Measurements from ENCODE around the gene BRI3BP.
"Not testable (repeated sequence)": the region's sequence is repeated elsewhere in the genome, so short reads cannot be mapped to it uniquely, and the experiment has no call there.

The BRI3BP gene

GRCh38 chr12:124964251-124964650 is 29.2 kb upstream of the BRI3BP start:
- Mint-ChIP-seq H3K27ac (no peak overlapping the region), H3K27me3 (no peaks in the 10 kb centered on the region), H3K9me3 (no peaks in the 10 kb centered on the region), H3K36me3 (peaks cover 38% of the 10 kb centered on the region), H3K4me1 (peaks cover 6% of the 10 kb centered on the region), H3K4me3 (no peak overlapping the region)
- CTCF ChIA-PET, result no interaction called here
- no peak for DNase-seq

DNA sequence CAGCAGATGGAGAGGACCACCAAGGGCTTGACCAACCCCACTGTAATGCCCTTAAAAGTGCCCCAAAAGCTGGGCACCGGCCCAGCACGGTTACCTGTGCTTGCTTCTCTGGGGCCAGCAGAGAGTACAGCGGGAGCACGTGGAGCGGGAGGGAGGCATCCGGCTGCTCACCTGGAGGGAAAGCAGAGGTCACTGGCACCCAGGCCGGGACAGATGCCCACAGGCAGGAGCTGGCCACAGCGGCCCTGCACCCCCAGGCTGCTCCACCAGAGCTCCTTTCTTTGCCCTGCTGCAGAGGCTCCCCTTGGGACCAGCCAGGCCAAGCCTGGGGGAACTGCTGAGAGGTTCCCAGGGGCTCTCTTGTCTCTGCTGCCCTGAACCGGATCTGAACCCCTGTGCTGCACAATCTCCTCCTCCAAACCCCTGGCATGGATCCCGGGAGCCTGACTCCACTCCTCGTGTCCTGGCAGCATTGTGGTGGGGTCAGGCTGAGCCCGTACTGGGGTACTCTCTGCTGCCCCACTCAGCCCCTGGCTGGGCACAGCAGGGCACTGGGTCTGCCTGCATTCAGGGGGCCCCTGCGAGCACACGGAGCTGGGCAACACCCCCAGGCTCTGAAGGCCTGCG is 28.5 kb upstream of the BRI3BP start:
- CTCF ChIA-PET, result no interaction called here
- Mint-ChIP-seq H3K4me3 (no peak overlapping the region), H3K4me1 (peaks cover 6% of the 10 kb centered on the region), H3K27ac (no peak overlapping the region), H3K27me3 (no peaks in the 10 kb centered on the region), H3K36me3 (peaks cover 32% of the 10 kb centered on the region), H3K9me3 (no peaks in the 10 kb centered on the region)
- no peak for DNase-seq

- Mint-ChIP-seq H3K36me3 (peaks cover 25% of the 10 kb centered on the region), H3K27me3 (no peaks in the 10 kb centered on the region), H3K4me1 (no peaks in the 10 kb centered on the region), H3K27ac (no peak overlapping the region), H3K9me3 (no peaks in the 10 kb centered on the region), H3K4me3 (no peak overlapping the region)
- CTCF ChIA-PET, result interaction anchor here (0.6 to 1.3 kb wide), 2 partner anchors 26 to 141 kb away, joined by 3 to 4 read pairs; no protein-coding TSS in a partner anchor
- DNase-seq, result no peak
These were observed 26.3 kb upstream of the BRI3BP start for GRCh38 chr12:124967016-124967739.

- Mint-ChIP-seq H3K27ac (no peak overlapping the region), H3K4me3 (no peak overlapping the region), H3K4me1 (no peaks in the 10 kb centered on the region), H3K27me3 (no peaks in the 10 kb centered on the region), H3K36me3 (peaks cover 20% of the 10 kb centered on the region), H3K9me3 (no peaks in the 10 kb centered on the region)
- no peak for DNase-seq
- CTCF ChIA-PET, result no interaction called here
These were observed 24.8 kb upstream of the BRI3BP start for GRCh38 chr12:124968656-124969055.

DNA sequence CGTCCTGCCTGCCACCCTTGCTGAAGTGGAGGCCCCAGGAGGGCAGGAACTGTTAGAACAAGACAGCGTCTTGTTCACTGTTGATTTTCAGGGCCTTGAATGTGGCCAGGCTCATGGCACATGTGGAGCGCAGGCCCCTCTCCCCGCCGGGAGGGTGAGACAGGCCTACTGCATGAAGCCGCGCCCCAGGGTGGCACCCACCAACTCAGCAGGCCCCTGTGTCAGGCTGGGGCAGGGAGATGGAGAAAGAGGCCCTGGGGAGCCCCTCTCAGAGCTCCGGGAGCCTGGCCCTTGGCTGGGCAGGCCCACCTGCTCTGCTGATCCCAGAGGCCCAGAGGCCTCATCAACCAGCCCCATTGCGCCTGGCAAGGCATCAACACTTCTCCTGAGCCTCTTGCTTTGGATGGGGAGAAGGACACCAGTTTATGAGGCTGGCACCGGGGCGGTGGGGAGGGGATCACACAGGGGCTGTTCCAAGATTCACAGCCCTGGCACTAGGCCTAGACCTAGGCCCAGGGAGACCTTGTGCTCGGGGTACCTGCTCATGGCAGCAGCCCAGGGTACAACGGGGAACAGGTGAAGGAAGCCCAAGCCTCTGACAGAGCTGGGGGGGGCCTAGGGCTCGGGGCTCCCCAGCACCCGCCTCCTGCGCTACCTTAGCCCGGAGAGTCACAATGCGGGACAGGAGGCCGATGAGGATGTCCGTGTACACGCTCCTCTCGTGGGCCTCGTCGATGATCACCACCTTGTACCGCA is 22.6 kb upstream of the BRI3BP start:
- H3K27me3 Mint-ChIP-seq, result no peaks in the 10 kb centered on the region
- no peak for DNase-seq
- CTCF ChIA-PET, result no interaction called here
- H3K4me1 Mint-ChIP-seq, result no peaks in the 10 kb centered on the region
- H3K9me3 Mint-ChIP-seq, result no peaks in the 10 kb centered on the region
- no peak overlapping the region for H3K27ac Mint-ChIP-seq
- peaks cover 26% of the 10 kb centered on the region for H3K36me3 Mint-ChIP-seq
- no peak overlapping the region for H3K4me3 Mint-ChIP-seq

- no peak for DNase-seq
- CTCF ChIA-PET, result interaction anchor here (0.6 to 1.1 kb wide), 2 partner anchors 17 to 21 kb away, joined by 3 read pairs; no protein-coding TSS in a partner anchor
- no peak overlapping the region for H3K4me3 Mint-ChIP-seq
- H3K9me3 Mint-ChIP-seq, result no peaks in the 10 kb centered on the region
- no peak overlapping the region for H3K27ac Mint-ChIP-seq
- H3K27me3 Mint-ChIP-seq, result no peaks in the 10 kb centered on the region
- H3K36me3 Mint-ChIP-seq, result peaks cover 26% of the 10 kb centered on the region
- no peaks in the 10 kb centered on the region for H3K4me1 Mint-ChIP-seq
These were observed 21.8 kb upstream of the BRI3BP start for GRCh38 chr12:124971603-124972002.

GRCh38 chr12:124972211-124972610 is 21.2 kb upstream of the BRI3BP start:
- Mint-ChIP-seq H3K36me3 (peaks cover 25% of the 10 kb centered on the region), H3K4me3 (no peak overlapping the region), H3K9me3 (no peaks in the 10 kb centered on the region), H3K27me3 (no peaks in the 10 kb centered on the region), H3K4me1 (no peaks in the 10 kb centered on the region), H3K27ac (no peak overlapping the region)
- no peak for DNase-seq
- CTCF ChIA-PET, result interaction anchor here (0.6 to 1.1 kb wide), 2 partner anchors 17 to 22 kb away, joined by 3 read pairs; no protein-coding TSS in a partner anchor

GRCh38 chr12:124975276-124975675 is 18.2 kb upstream of the BRI3BP start:
- no peak overlapping the region for H3K27ac Mint-ChIP-seq
- no peak for DNase-seq
- peaks cover 37% of the 10 kb centered on the region for H3K36me3 Mint-ChIP-seq
- no peaks in the 10 kb centered on the region for H3K27me3 Mint-ChIP-seq
- CTCF ChIA-PET, result no interaction called here
- H3K9me3 Mint-ChIP-seq, result no peaks in the 10 kb centered on the region
- H3K4me3 Mint-ChIP-seq, result no peak overlapping the region
- H3K4me1 Mint-ChIP-seq, result no peaks in the 10 kb centered on the region

GRCh38 chr12:124976999-124977398 is 16.4 kb upstream of the BRI3BP start:
- H3K36me3 Mint-ChIP-seq, result peaks cover 42% of the 10 kb centered on the region
- CTCF ChIA-PET, result interaction anchor here (1.1 kb wide), 1 partner anchor 36 kb away, joined by 4 read pairs; no protein-coding TSS in a partner anchor
- no peak overlapping the region for H3K27ac Mint-ChIP-seq
- no peak overlapping the region for H3K4me3 Mint-ChIP-seq
- no peaks in the 10 kb centered on the region for H3K9me3 Mint-ChIP-seq
- H3K4me1 Mint-ChIP-seq, result no peaks in the 10 kb centered on the region
- no peaks in the 10 kb centered on the region for H3K27me3 Mint-ChIP-seq
- no peak for DNase-seq

DNA sequence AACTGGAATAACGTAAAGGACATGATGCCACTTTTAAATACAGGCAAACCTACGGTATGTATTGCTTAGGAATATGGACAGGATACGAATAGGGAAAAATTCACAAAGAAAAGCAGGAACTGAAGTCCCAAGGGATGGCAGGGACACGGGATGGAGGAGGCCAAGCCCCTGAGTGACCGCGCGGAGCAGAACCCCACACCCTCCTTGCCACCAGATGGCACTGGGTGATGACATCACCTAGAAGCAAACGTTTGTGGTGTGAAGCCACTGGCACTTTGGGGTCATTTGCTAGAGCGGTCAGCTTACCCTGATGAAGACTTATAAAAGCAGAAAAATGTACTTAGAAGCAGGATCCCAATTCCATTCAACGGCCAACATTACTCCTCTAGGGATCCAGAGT is 13.9 kb upstream of the BRI3BP start:
- Mint-ChIP-seq H3K4me3 (no peak overlapping the region), H3K27me3 (no peaks in the 10 kb centered on the region), H3K9me3 (no peaks in the 10 kb centered on the region), H3K36me3 (peaks cover 47% of the 10 kb centered on the region), H3K4me1 (no peaks in the 10 kb centered on the region), H3K27ac (no peak overlapping the region)
- CTCF ChIA-PET, result interaction anchor here (0.8 kb wide), 1 partner anchor 39 kb away, joined by 4 read pairs; no protein-coding TSS in a partner anchor
- DNase-seq, result no peak

- DNase-seq, result no peak
- H3K4me3 Mint-ChIP-seq, result no peak overlapping the region
- no peak overlapping the region for H3K27ac Mint-ChIP-seq
- peaks cover 45% of the 10 kb centered on the region for H3K36me3 Mint-ChIP-seq
- CTCF ChIA-PET, result no interaction called here
- no peaks in the 10 kb centered on the region for H3K9me3 Mint-ChIP-seq
- no peaks in the 10 kb centered on the region for H3K27me3 Mint-ChIP-seq
- H3K4me1 Mint-ChIP-seq, result no peaks in the 10 kb centered on the region
These were observed 13.2 kb upstream of the BRI3BP start for GRCh38 chr12:124980098-124980892.

GRCh38 chr12:124986876-124987275 is 6.6 kb upstream of the BRI3BP start:
- H3K4me3 Mint-ChIP-seq, CTCF ChIA-PET, H3K9me3 Mint-ChIP-seq, DNase-seq, H3K27ac Mint-ChIP-seq, H3K27me3 Mint-ChIP-seq: not testable (repeated sequence)
- Mint-ChIP-seq H3K36me3 (peaks cover 25% of the 10 kb centered on the region), H3K4me1 (peaks cover 21% of the 10 kb centered on the region)

DNA sequence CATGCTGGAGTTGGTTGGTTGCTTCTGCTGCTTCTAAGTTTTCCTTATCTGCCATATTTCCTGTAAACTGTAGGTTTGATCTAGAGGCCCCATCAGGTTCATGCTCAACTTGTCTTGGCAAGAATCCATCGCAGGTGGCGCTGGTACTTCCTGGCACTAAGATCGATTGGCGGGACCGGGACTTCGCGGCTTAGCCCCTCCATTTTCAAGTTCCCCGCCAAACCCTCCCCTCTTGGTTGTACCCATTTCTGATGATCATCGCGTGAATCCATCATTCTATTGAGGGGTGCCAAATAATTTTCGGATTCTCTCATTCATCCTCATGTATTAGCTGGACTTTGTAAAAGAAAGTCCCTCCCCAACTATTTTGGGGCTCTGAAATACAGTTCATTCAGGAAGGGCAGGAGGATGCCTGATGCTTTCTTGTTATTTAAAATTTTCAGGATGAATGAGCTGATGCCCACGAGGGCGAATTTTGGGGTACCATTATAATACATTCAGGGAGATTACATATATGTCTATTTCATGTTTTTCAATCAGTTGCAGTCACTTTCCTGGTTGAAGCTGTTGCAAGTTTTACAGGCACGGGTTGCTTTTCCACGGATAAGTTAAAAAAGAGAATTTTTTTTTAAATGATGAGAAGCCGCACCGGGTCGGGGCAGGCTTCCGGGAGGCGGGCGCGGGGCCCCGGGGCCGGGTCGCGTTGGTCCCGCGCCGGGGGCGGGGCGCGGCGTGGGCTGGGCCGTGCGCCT is 395 bp upstream of the BRI3BP start:
- DNase-seq, result peak; percentile 93
- no peaks in the 10 kb centered on the region for H3K9me3 Mint-ChIP-seq
- H3K27ac Mint-ChIP-seq, result peak overlapping the region; percentile 91
- H3K4me1 Mint-ChIP-seq, result peaks cover 38% of the 10 kb centered on the region
- no peaks in the 10 kb centered on the region for H3K27me3 Mint-ChIP-seq
- peak overlapping the region; percentile 82 for H3K4me3 Mint-ChIP-seq
- peaks cover 4% of the 10 kb centered on the region for H3K36me3 Mint-ChIP-seq
- CTCF ChIA-PET, result interaction anchor here (0.9 to 2.3 kb wide), 2 partner anchors 21 to 52 kb away, joined by 3 to 9 read pairs; no protein-coding TSS in a partner anchor

Measured in activated naive CD4-positive, alpha-beta T cell treated with anti-CD3 and anti-CD28 coated beads, Interleukin-2, amount 10 ng/mL, durations not matched to agents 7 days and 5 days (primary cell).